IMR-90 (cell line): ENCODE results near the gene LGALS4. TPM values are rescaled to one million over a fixed set of nuclear protein-coding genes. Genes with fewer than 3 reads are reported as not detected.

Experiments used
- ATAC-seq: fragments of 200-7000 bp; cut with Tn5 transposase; 2 replicates; pipeline ENCODE4 v1.9.1; 2020; ENCODE audit warnings: low read depth, mild to moderate bottlenecking, moderate library complexity
- BruUV-seq: library from RNA; stranded (reverse); fragments of 400-500 nt; replicated peaks from 2 replicates; lab custom pipeline; 2021; lab: Mats Ljungman, UMichigan
- CTCF ChIA-PET: fragments of 300-600 bp; formaldehyde crosslinking; extraction: SDS; loops from one replicate; lab custom pipeline; 2021; ENCODE audit warnings: antibody characterized with exemption; lab: Yijun Ruan, JAX
- POLR2A ChIA-PET: fragments of 300-600 bp; sonication (Branson Sonifier 250); formaldehyde crosslinking; loops from one replicate; lab custom pipeline; 2022; ENCODE audit warnings: antibody characterized with exemption; ENCODE audit not compliant: unreplicated experiment; lab: Charles Lee
- DNase-seq: peaks from one replicate; pipeline ENCODE4 v3.0.0; 2013
- H2AFZ ChIP-seq: replicated peaks from 2 replicates; pipeline ENCODE3; 2013; ENCODE audit warnings: low read length, mild to moderate bottlenecking; ENCODE audit not compliant: poor library complexity
- H2AK5ac ChIP-seq: 2 replicates; pipeline ENCODE4 v1.6.1; 2013; ENCODE audit warnings: low read depth, low read length, inconsistent platforms
- H2AK9ac ChIP-seq: replicated peaks from 2 replicates; pipeline ENCODE3; 2013; ENCODE audit warnings: mild to moderate bottlenecking, low read depth, low read length, moderate library complexity; ENCODE audit not compliant: poor library complexity
- H2BK120ac ChIP-seq: 2 replicates; pipeline ENCODE4 v1.6.1; 2013; ENCODE audit warnings: low read depth, low read length, inconsistent platforms
- H2BK15ac ChIP-seq: 3 replicates; pipeline ENCODE4 v1.6.1; 2013; ENCODE audit warnings: low read depth, low read length, inconsistent platforms
- H2BK20ac ChIP-seq: 2 replicates; pipeline ENCODE4 v1.6.1; 2013; ENCODE audit warnings: low read depth, mild to moderate bottlenecking, inconsistent platforms, low read length, moderate library complexity
- H2BK5ac ChIP-seq: 2 replicates; pipeline ENCODE4 v1.6.1; 2013; ENCODE audit warnings: mild to moderate bottlenecking, low read depth, low read length, inconsistent platforms; ENCODE audit not compliant: poor library complexity, severe bottlenecking
- H3K14ac ChIP-seq: replicated peaks from 2 replicates; pipeline ENCODE4 v1.6.1; 2013; ENCODE audit warnings: low read depth, low read length, inconsistent platforms
- H3K18ac ChIP-seq: 2 replicates; pipeline ENCODE4 v1.6.1; 2013; ENCODE audit warnings: low read depth, low read length, control low read depth
- H3K23ac ChIP-seq: 2 replicates; pipeline ENCODE4 v1.6.1; 2013; ENCODE audit warnings: low read depth, low read length, inconsistent platforms
- H3K27ac ChIP-seq: 2 replicates; pipeline ENCODE4 v1.5.1; 2013; ENCODE audit warnings: mild to moderate bottlenecking, control low read depth, low read length; ENCODE audit not compliant: insufficient read depth
- H3K27me3 ChIP-seq: 2 replicates; pipeline ENCODE4 v1.6.1; 2013; ENCODE audit warnings: low read length; ENCODE audit not compliant: control insufficient read depth, insufficient read depth
- H3K36me3 ChIP-seq: 2 replicates; pipeline ENCODE4 v1.6.1; 2013; ENCODE audit warnings: low read length, mixed read lengths; ENCODE audit not compliant: control insufficient read depth, insufficient read depth
- H3K4ac ChIP-seq: 2 replicates; pipeline ENCODE4 v1.6.1; 2013; ENCODE audit warnings: low read depth, low read length, inconsistent platforms
- H3K4me1 ChIP-seq: 2 replicates; pipeline ENCODE4 v1.6.1; 2013; ENCODE audit warnings: low read length, mixed read lengths; ENCODE audit not compliant: control insufficient read depth, insufficient read depth
- H3K4me2 ChIP-seq: 2 replicates; pipeline ENCODE4 v1.6.1; 2013; ENCODE audit warnings: low read depth, mild to moderate bottlenecking, control low read depth, low read length, moderate library complexity
- H3K4me3 ChIP-seq: 2 replicates; pipeline ENCODE4 v1.5.1; 2013; ENCODE audit warnings: low read depth, mild to moderate bottlenecking, control low read depth, low read length, moderate library complexity; ENCODE audit not compliant: insufficient read depth
- H3K56ac ChIP-seq: 2 replicates; pipeline ENCODE4 v1.6.1; 2013; ENCODE audit warnings: low read length, inconsistent platforms; ENCODE audit not compliant: insufficient read depth; ENCODE audit errors: extremely low read depth
- H3K79me1 ChIP-seq, 2 experiments: 2 replicates each; pipeline ENCODE4 v1.6.1; 2013; ENCODE audit warnings: low read length in 2 of 2, inconsistent platforms in 1 of 2, low read depth in 1 of 2
- H3K9ac ChIP-seq: 2 replicates; pipeline ENCODE4 v1.6.1; 2013; ENCODE audit warnings: low read depth, low read length, control low read depth
- H3K9me1 ChIP-seq: 2 replicates; pipeline ENCODE4 v1.6.1; 2013; ENCODE audit warnings: low read length, inconsistent platforms; ENCODE audit not compliant: insufficient read depth
- H3K9me3 ChIP-seq: 2 replicates; pipeline ENCODE4 v1.6.1; 2013; ENCODE audit warnings: low read length; ENCODE audit not compliant: control insufficient read depth, insufficient read depth
- H4K20me1 ChIP-seq: 2 replicates; pipeline ENCODE4 v1.6.1; 2013; ENCODE audit warnings: low read length, inconsistent platforms; ENCODE audit not compliant: insufficient read depth
- H4K5ac ChIP-seq: 2 replicates; pipeline ENCODE4 v1.6.1; 2013; ENCODE audit warnings: mild to moderate bottlenecking, low read depth, low read length, control low read depth
- H4K8ac ChIP-seq, 2 experiments: 2 replicates each; pipeline ENCODE4 v1.6.1; 2013; ENCODE audit warnings: low read depth in 2 of 2, low read length in 2 of 2, control low read depth in 1 of 2, inconsistent platforms in 1 of 2
- H4K91ac ChIP-seq: 2 replicates; pipeline ENCODE4 v1.6.1; 2013; ENCODE audit warnings: low read depth, low read length, inconsistent platforms; ENCODE audit not compliant: insufficient read depth
- CEBPB ChIP-seq: IDR thresholded peaks from 2 replicates; pipeline ENCODE4 v1.6.1; 2012; ENCODE audit warnings: low read depth, low read length, improper control_type of control experiment
- CHD1 ChIP-seq: IDR thresholded peaks from 2 replicates; pipeline ENCODE4 v1.6.1; 2012; ENCODE audit warnings: low read depth, low read length, improper control_type of control experiment
- ELK1 ChIP-seq: fragments of 150-350 bp; IDR thresholded peaks from 2 replicates; pipeline ENCODE4 v1.6.1; 2016; ENCODE audit warnings: low read depth, mild to moderate bottlenecking, low read length, moderate library complexity, borderline replicate concordance
- FOS ChIP-seq: fragments of 150-350 bp; IDR thresholded peaks from 2 replicates; pipeline ENCODE4 v1.6.1; 2016; ENCODE audit warnings: low read depth, low read length
- MAFK ChIP-seq: IDR thresholded peaks from 2 replicates; pipeline ENCODE4 v1.6.1; 2012; ENCODE audit warnings: low read depth, low read length, improper control_type of control experiment
- MAZ ChIP-seq: IDR thresholded peaks from 2 replicates; pipeline ENCODE4 v1.6.1; 2012; ENCODE audit warnings: low read depth, mild to moderate bottlenecking, low read length, improper control_type of control experiment, moderate library complexity, borderline replicate concordance
- MXI1 ChIP-seq: IDR thresholded peaks from 2 replicates; pipeline ENCODE4 v1.6.1; 2012; ENCODE audit warnings: low read depth, mild to moderate bottlenecking, low read length, moderate library complexity, borderline replicate concordance
- POLR2A ChIP-seq: IDR thresholded peaks from 2 replicates; pipeline ENCODE4 v1.6.1; 2012; ENCODE audit warnings: mild to moderate bottlenecking, low read depth, low read length
- RFX5 ChIP-seq: IDR thresholded peaks from 2 replicates; pipeline ENCODE4 v1.8.0; 2012; ENCODE audit warnings: low read depth, mild to moderate bottlenecking, low read length, moderate library complexity
- USF2 ChIP-seq: fragments of 150-350 bp; IDR thresholded peaks from 2 replicates; pipeline ENCODE4 v1.6.1; 2017; ENCODE audit warnings: mild to moderate bottlenecking, antibody characterized with exemption, low read length, low read depth
- WGBS, 2 experiments: methylation state at CpG; one replicate each; pipeline versions ENCODE4 v1.1.5 to v1.1.7; 2013; ENCODE audit warnings: missing lambda C conversion rate in 2 of 2; ENCODE audit not compliant: insufficient read length in 1 of 2; ENCODE audit errors: extremely low coverage in 2 of 2; 5-methylcytosine and 5-hydroxymethylcytosine counted together
- dilution Hi-C: fragments of 300-500 bp; cut with HindIII; formaldehyde crosslinking; loops from one replicate; pipeline ENCODE4 v1.14.3; 2018; ENCODE audit warnings: low sequenced_read_pairs; ENCODE audit not compliant: unreplicated experiment
- in situ Hi-C: fragments of 300-500 bp; cut with MboI; formaldehyde crosslinking; loops from 3 replicates; pipeline ENCODE4 v1.14.3; 2019; ENCODE audit warnings: low sequenced_read_pairs, inconsistent platforms, mixed read lengths
- intact Hi-C: fragments of 100-400 bp; cut with micrococcal nuclease; formaldehyde crosslinking; loops from 2 replicates; pipeline ENCODE4 v1.10.0; 2022
- polyA plus RNA-seq, 3 experiments: library from polyadenylated mRNA; depleted of rRNA; stranded (reverse); fragments of >200 nt; gene quantifications; 2 replicates each; pipeline ENCODE4 v1.2.3, GENCODE V29; 2012; ENCODE audit warnings: low replicate concordance in 1 of 3
- total RNA-seq: library from RNA; depleted of rRNA; stranded (reverse); fragments of >200 nt; gene quantifications from 2 replicates; pipeline ENCODE4 v1.2.3, GENCODE V29; 2012
- TF ChIP-seq, protein P1 (sequence below): conservative IDR thresholded peaks from 2 replicates; pipeline ENCODE4 v1.5.1; 2012; ENCODE audit warnings: mild to moderate bottlenecking, low read depth, low read length, improper control_type of control experiment

LGALS4 gene
- total and polyA plus RNA-seq, 2 of the 4 experiments (the other 2 are of a cell fraction): 0.29 TPM; not detected in 1

- TF ChIP-seq MXI1: no peak
Observed at GRCh38 chr19:38801359-38802095, 11.2 kb downstream of the LGALS4 start (continued).

- Histone ChIP-seq H3K4me1 (0 out of 2 replicates have a peak, but pooled peaks cover 2% of the 10 kb centered on the region), H3K27me3 (peaks cover 2% of the 10 kb centered on the region; the same call in 1 of the 2 replicates), H3K18ac (no peak overlapping the region), H4K8ac (no peak overlapping the region), H3K9ac (no peak overlapping the region), H3K23ac (no peak overlapping the region), H2BK120ac (peak overlapping the region; percentile 39), H3K9me1 (peaks cover 5% of the 10 kb centered on the region; the same call in 1 of the 2 replicates), H3K4ac (peak overlapping the region; percentile 13; the same call in 1 of the 2 replicates), H2BK20ac (peak overlapping the region; percentile 62; the same call in 1 of the 2 replicates), H3K4me2 (no peak overlapping the region), H2AFZ (no peak overlapping the region), H4K91ac (no peak overlapping the region), H2AK5ac (no peak overlapping the region), H3K27ac (no peak overlapping the region), H2BK15ac (no peak overlapping the region), H2AK9ac (no peak overlapping the region), H3K14ac (no peak overlapping the region), H4K20me1 (no peaks in the 10 kb centered on the region; the same call in 1 of the 2 replicates), H3K56ac (no peak overlapping the region), H3K9me3 (no peaks in the 10 kb centered on the region), H3K36me3 (no peaks in the 10 kb centered on the region), H2BK5ac (peak overlapping the region; percentile 10), H3K79me1 (no peaks in the 10 kb centered on the region), H3K4me3 (no peak overlapping the region), H4K5ac (no peak overlapping the region)
- WGBS, 2 experiments: 100% methylated on average over 2 to 3 of the region's 5 CpGs
- no peak for ATAC-seq
- no TSS peak for BruUV-seq
- in situ Hi-C loops: no loop called here
- intact Hi-C loops: no loop called here
- CTCF ChIA-PET: interaction anchor here (1.4 kb wide), 1 partner anchor 397 kb away, joined by 3 read pairs; no protein-coding TSS in a partner anchor
- POLR2A ChIA-PET: no interaction called here
- dilution Hi-C loops: no loop called here
- no peak for DNase-seq
- TF ChIP-seq RFX5 (no peak), FOS (no peak), CEBPB (no peak), MAZ (no peak), ELK1 (no peak), USF2 (no peak), MAFK (no peak), POLR2A (no peak), CHD1 (no peak)
- TF ChIP-seq, protein P1, sequence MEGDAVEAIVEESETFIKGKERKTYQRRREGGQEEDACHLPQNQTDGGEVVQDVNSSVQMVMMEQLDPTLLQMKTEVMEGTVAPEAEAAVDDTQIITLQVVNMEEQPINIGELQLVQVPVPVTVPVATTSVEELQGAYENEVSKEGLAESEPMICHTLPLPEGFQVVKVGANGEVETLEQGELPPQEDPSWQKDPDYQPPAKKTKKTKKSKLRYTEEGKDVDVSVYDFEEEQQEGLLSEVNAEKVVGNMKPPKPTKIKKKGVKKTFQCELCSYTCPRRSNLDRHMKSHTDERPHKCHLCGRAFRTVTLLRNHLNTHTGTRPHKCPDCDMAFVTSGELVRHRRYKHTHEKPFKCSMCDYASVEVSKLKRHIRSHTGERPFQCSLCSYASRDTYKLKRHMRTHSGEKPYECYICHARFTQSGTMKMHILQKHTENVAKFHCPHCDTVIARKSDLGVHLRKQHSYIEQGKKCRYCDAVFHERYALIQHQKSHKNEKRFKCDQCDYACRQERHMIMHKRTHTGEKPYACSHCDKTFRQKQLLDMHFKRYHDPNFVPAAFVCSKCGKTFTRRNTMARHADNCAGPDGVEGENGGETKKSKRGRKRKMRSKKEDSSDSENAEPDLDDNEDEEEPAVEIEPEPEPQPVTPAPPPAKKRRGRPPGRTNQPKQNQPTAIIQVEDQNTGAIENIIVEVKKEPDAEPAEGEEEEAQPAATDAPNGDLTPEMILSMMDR: no peak
Observed at GRCh38 chr19:38800577-38801347, 12.0 kb downstream of the LGALS4 start.
